ENCODE measurements around the gene EHMT1.

- TF ChIP-seq CTCF (IDR thresholded peaks at IDR 0.05): peak in 1 of 3 experiments; percentile 49
- TF ChIP-seq POLR2A (IDR thresholded peaks at IDR 0.05; ENCODE audit: low read depth): no peak
- no peak for TF ChIP-seq POLR2AphosphoS5 (IDR thresholded peaks at IDR 0.05)
- TF ChIP-seq EP300 (IDR thresholded peaks at IDR 0.05): no peak
These were observed 47.1 kb downstream of the EHMT1 start for GRCh38 chr9:137665697-137666512.

Data from esophagus muscularis mucosa (tissue), 4 donors.